ENCODE measurements around the gene EXOSC2.

- TF ChIP-seq EZH2 (IDR thresholded peaks at IDR 0.05; ENCODE audit: low read length) (no peak), CTCF (optimal IDR thresholded peaks at IDR 0.05 in 1 of 3, IDR thresholded peaks at IDR 0.05 in 1 of 3, conservative IDR thresholded peaks at IDR 0.05 in 1 of 3; ENCODE audit: extremely low read depth in 1 of 3, insufficient read depth in 2 of 3, low read length in 3 of 3) (no peak)
Observed at GRCh38 chr9:130680836-130681768, 12.5 kb upstream of the EXOSC2 start.

Measured in keratinocyte (primary cell).